H1 (cell line): ENCODE results near the gene GUCY2C. TPM values are rescaled to one million over a fixed set of nuclear protein-coding genes. Genes with fewer than 3 reads are reported as not detected.

Experiments used
- PHF8 ChIP-seq: fragments of 200-600 bp; sonication (generic); conservative IDR thresholded peaks from 2 replicates; pipeline ENCODE4 v1.7.1; 2012; ENCODE audit warnings: low read depth, mild to moderate bottlenecking, inconsistent platforms, low read length, moderate library complexity
- RAD21 ChIP-seq, 2 experiments: IDR thresholded peaks in 1 of 2; conservative IDR thresholded peaks in 1 of 2; 2 replicates each; pipeline ENCODE4 v1.6.1; 2011; ENCODE audit warnings: low read depth in 2 of 2, low read length in 2 of 2, improper control_type of control experiment in 1 of 2, inconsistent platforms in 1 of 2, mild to moderate bottlenecking in 1 of 2, moderate library complexity in 1 of 2
- polyA plus RNA-seq, 7 experiments: library from polyadenylated mRNA; depleted of rRNA in 3 of 7; stranded (reverse) in 5 of 7; unstranded in 2 of 7; fragments of >200 nt in 5 of 7; fragments of 200-250 nt in 2 of 7; gene quantifications; 1 replicate in 5 of 7; 2 replicates in 1 of 7; 4 replicates in 1 of 7; pipeline versions ENCODE4 v1.2.1 to v1.2.3, GENCODE V29; 2011 to 2013; ENCODE audit warnings: missing spikeins in 2 of 7, mixed read lengths in 2 of 7
- total RNA-seq: library from RNA; stranded (reverse); fragmentation: NEBNext Ultra II Directional; extraction: Animal tissue kit (Norgen Biotek cat#: 25700); gene quantifications from 2 replicates; pipeline ENCODE4 v1.2.1, GENCODE V29; 2021

The GUCY2C gene
- total and polyA plus RNA-seq, 2 of the 8 experiments (the other 6 are each of a cell fraction or from before 2014, with no cell fraction given), result 1.9 to 3.2 TPM

GRCh38 chr12:14564336-14564959 is 132.0 kb downstream of the GUCY2C start (continued):
- TF ChIP-seq RAD21 (IDR thresholded peaks at IDR 0.05 in 1 of 2, conservative IDR thresholded peaks at IDR 0.05 in 1 of 2; ENCODE audit: low read depth in 2 of 2, low read length in 2 of 2), result no peak
- no peak for TF ChIP-seq PHF8
